K562 (cell line): ENCODE measurements around the gene PPFIA3.

Experiments used
- MAFF ChIP-seq: IDR thresholded peaks from 2 replicates; pipeline ENCODE4 v1.6.1; 2012; ENCODE audit warnings: low read length, improper control_type of control experiment
- ZFP91 ChIP-seq: sonication (generic); formaldehyde crosslinking; IDR thresholded peaks from 2 replicates; pipeline ENCODE4 v1.8.0; 2022; ENCODE audit warnings: mild to moderate bottlenecking, missing genetic modification reagents

DNA sequence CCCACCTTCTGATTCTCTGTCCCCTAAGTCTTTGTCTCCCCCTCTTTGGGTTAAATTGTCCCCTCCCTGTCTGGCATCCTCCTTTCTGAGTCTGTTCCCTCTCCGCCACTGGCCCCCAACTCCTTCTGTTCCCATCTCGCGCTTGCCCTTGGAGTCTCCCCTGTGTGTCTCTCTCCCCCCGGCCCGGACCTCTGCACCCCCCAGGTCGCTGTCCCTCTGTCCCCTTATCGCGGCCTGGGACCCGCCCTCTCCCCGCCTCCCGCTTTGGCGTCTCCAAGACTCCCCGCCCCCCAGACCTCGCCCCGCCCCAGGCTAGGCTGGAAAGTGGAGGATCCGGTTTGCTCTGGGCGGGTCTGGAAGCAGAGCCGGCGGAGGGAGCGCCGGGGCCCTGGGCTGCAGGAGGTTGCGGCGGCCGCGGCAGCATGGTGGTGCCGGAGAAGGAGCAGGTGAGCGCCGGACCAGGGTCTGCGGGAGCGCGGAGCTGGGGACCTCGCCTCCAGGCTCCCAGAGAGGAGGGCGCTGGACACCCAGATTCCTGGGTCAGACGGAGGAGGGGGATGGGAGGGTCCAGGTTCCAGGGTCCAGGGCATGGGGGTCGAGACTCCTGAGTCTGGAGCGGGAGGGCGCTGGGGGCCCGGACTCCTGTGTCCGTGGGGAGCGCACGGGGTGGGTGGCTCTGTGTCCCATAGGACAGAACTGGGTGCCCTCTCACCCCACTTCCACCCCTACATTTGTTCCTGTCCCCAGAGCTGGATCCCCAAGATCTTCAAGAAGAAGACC, 38.3 kb downstream of the PPFIA3 start, which contains the start of gene TRPM4:
- TF ChIP-seq ZFP91 (CRISPR knock-in tag) (no peak), MAFF (no peak)
